DND-41 (cell line): ENCODE measurements around the gene TTLL7.

Experiments used
- EZH2 ChIP-seq: IDR thresholded peaks from 3 replicates; pipeline ENCODE4 v1.6.1; 2012; ENCODE audit warnings: borderline replicate concordance, low read depth, mild to moderate bottlenecking, moderate library complexity, low read length, inconsistent platforms; ENCODE audit not compliant: severe bottlenecking
- TF ChIP-seq, protein P1 (sequence below): IDR thresholded peaks from 2 replicates; pipeline ENCODE4 v1.5.1; 2012; ENCODE audit warnings: borderline replicate concordance, low read length, moderate library complexity, mild to moderate bottlenecking; ENCODE audit not compliant: poor library complexity, severe bottlenecking; ENCODE audit errors: extremely low read depth

DNA sequence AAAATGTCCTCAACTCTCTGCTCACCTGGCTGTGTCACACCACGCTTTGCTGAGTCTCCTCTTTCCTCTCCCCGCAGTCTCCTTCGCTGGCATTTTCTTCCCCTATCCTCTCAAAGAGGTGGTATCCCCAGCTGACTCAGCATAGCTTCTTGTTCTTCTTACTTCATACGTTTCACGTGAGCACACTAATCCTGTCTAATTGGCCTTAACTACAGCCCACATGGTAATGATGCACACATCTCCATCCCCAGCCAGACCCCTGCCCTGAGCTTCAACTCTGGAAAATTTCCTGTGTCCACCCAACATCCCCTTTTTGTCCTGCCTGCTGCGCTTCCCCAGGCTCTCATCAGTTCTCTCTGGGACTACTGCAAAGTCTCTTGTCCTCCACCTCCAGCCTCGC lies 169.8 kb downstream of the TTLL7 start:
- TF ChIP-seq, protein P1, sequence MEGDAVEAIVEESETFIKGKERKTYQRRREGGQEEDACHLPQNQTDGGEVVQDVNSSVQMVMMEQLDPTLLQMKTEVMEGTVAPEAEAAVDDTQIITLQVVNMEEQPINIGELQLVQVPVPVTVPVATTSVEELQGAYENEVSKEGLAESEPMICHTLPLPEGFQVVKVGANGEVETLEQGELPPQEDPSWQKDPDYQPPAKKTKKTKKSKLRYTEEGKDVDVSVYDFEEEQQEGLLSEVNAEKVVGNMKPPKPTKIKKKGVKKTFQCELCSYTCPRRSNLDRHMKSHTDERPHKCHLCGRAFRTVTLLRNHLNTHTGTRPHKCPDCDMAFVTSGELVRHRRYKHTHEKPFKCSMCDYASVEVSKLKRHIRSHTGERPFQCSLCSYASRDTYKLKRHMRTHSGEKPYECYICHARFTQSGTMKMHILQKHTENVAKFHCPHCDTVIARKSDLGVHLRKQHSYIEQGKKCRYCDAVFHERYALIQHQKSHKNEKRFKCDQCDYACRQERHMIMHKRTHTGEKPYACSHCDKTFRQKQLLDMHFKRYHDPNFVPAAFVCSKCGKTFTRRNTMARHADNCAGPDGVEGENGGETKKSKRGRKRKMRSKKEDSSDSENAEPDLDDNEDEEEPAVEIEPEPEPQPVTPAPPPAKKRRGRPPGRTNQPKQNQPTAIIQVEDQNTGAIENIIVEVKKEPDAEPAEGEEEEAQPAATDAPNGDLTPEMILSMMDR = no peak
- TF ChIP-seq EZH2 = no peak
